ENCODE data around the gene MYB. TPM values are rescaled to one million over a fixed set of nuclear protein-coding genes. Genes with fewer than 3 reads are reported as not detected.

Gene MYB
- total and polyA plus RNA-seq, 2 of the 13 experiments (the other 11 are each of a cell fraction or from before 2014, with no cell fraction given), result 0.04 to 0.20 TPM

- 0 out of 5 replicates have a peak, but pooled peaks cover 0 to 4% of the 10 kb centered on the region in 2 experiments for H3K27me3 ChIP-seq (ENCODE audit: control insufficient read depth in 1 of 2, insufficient read depth in 2 of 2, low read length in 2 of 2)
- H3K27ac ChIP-seq (ENCODE audit: extremely low read length, insufficient read depth, low read length), result no peak overlapping the region
- POLR2A ChIA-PET, result no interaction called here
- H3K9ac ChIP-seq (ENCODE audit: insufficient read depth, low read depth, low read length), result no peak overlapping the region
- no peak for DNase-seq (ENCODE audit: low spot score)
- no peaks in the 10 kb centered on the region for H4K20me1 ChIP-seq (ENCODE audit: insufficient read depth, low read length)
- H3K4me1 ChIP-seq (ENCODE audit: insufficient read depth, low read length), result no peaks in the 10 kb centered on the region
- H3K79me2 ChIP-seq (ENCODE audit: insufficient read depth, low read length), result no peaks in the 10 kb centered on the region
- 0% methylated on average over 1 of the region's 1 CpG for WGBS (ENCODE audit: low lambda C conversion rate)
- H2AFZ ChIP-seq (ENCODE audit: low read length), result no peak overlapping the region
- ATAC-seq, result no peak
- FAIRE-seq, result no peak
- no peak overlapping the region for H3K4me2 ChIP-seq (ENCODE audit: low read depth, low read length)
- no peaks in the 10 kb centered on the region for H3K36me3 ChIP-seq (replicated peaks in 1 of 2; ENCODE audit: control insufficient read depth in 1 of 2, insufficient read depth in 2 of 2, low read length in 2 of 2)
- no TSS peak for BruUV-seq (replicated peaks)
- TF ChIP-seq ZNF749 (CRISPR knock-in tag; IDR thresholded peaks at IDR 0.05; ENCODE audit: borderline replicate concordance) (no peak), DRAP1 (CRISPR knock-in tag; IDR thresholded peaks at IDR 0.05) (no peak), NCOA1 (CRISPR knock-in tag; IDR thresholded peaks at IDR 0.05) (no peak)
- no peaks in the 10 kb centered on the region for H3K9me3 ChIP-seq (ENCODE audit: low read length)
- in situ Hi-C loops (cut with HindIII; ENCODE audit: extremely low pct_ligation_motif_present, low pct_unique_long_range_greater_than_20kb) (no loop called here), intact Hi-C loops (cut with micrococcal nuclease; ENCODE audit: unreplicated experiment) (no loop called here)
- CTCF ChIA-PET (ENCODE audit: low intra/inter-chr PET ratio, low total read pairs), result no interaction called here
- H3K4me3 ChIP-seq (replicated peaks in 1 of 3; ENCODE audit: insufficient read depth in 1 of 3, low read depth in 2 of 3, low read length in 3 of 3), result no peak overlapping the region
Observed at GRCh38 chr6:135189344-135189743, 8.2 kb downstream of the MYB start.

- H4K20me1 ChIP-seq (ENCODE audit: insufficient read depth, low read length), result no peaks in the 10 kb centered on the region
- FAIRE-seq (no peak), ATAC-seq (no peak)
Observed at GRCh38 chr6:135191508-135192255, 10.6 kb downstream of the MYB start.

More at GRCh38 chr6:135191508-135192255, 10.6 kb downstream of the MYB start:
- no peak overlapping the region for H3K9ac ChIP-seq (ENCODE audit: insufficient read depth, low read depth, low read length)
- TF ChIP-seq ZNF225 (CRISPR knock-in tag; IDR thresholded peaks at IDR 0.05) (no peak), ZBTB42 (CRISPR knock-in tag; IDR thresholded peaks at IDR 0.05) (no peak), ZXDC (CRISPR knock-in tag; IDR thresholded peaks at IDR 0.05) (no peak), ZBTB4 (CRISPR knock-in tag; IDR thresholded peaks at IDR 0.05; ENCODE audit: borderline replicate concordance) (no peak), RARA (CRISPR knock-in tag; IDR thresholded peaks at IDR 0.05) (no peak), IKZF4 (CRISPR knock-in tag; IDR thresholded peaks at IDR 0.05; ENCODE audit: borderline replicate concordance, low read depth, not compliant biosample characterization) (no peak), ZNF724P (CRISPR knock-in tag; IDR thresholded peaks at IDR 0.05; ENCODE audit: borderline replicate concordance) (no peak)
- no peaks in the 10 kb centered on the region for H3K79me2 ChIP-seq (ENCODE audit: insufficient read depth, low read length)
- intact Hi-C loops (cut with micrococcal nuclease; ENCODE audit: unreplicated experiment), result no loop called here
- H3K27me3 ChIP-seq (ENCODE audit: control insufficient read depth in 1 of 2, insufficient read depth in 2 of 2, low read length in 2 of 2), result no peaks in the 10 kb centered on the region
- in situ Hi-C loops (cut with HindIII; ENCODE audit: extremely low pct_ligation_motif_present, low pct_unique_long_range_greater_than_20kb), result no loop called here
- H2AFZ ChIP-seq (ENCODE audit: low read length), result no peak overlapping the region
- no peak for DNase-seq (ENCODE audit: low spot score)
- no peaks in the 10 kb centered on the region for H3K9me3 ChIP-seq (ENCODE audit: low read length)
- WGBS (ENCODE audit: low lambda C conversion rate), result 53% methylated on average over 10 of the region's 10 CpGs
- ChIA-PET CTCF (ENCODE audit: low intra/inter-chr PET ratio, low total read pairs) (no interaction called here), POLR2A (no interaction called here)
- H3K27ac ChIP-seq (ENCODE audit: extremely low read length, insufficient read depth, low read length), result no peak overlapping the region
- no TSS peak for BruUV-seq (replicated peaks)
- H3K36me3 ChIP-seq (replicated peaks in 1 of 2; ENCODE audit: control insufficient read depth in 1 of 2, insufficient read depth in 2 of 2, low read length in 2 of 2), result no peaks in the 10 kb centered on the region
- no peak overlapping the region for H3K4me3 ChIP-seq (replicated peaks in 1 of 3; ENCODE audit: insufficient read depth in 1 of 3, low read depth in 2 of 3, low read length in 3 of 3)
- H3K4me2 ChIP-seq (ENCODE audit: low read depth, low read length), result no peak overlapping the region
- H3K4me1 ChIP-seq (ENCODE audit: insufficient read depth, low read length), result no peaks in the 10 kb centered on the region
